GM12892 (cell line): Measurements from ENCODE around the gene SLIT2.

Experiments
- DNase-seq: peaks from one replicate; pipeline ENCODE4 v3.0.0; 2011; ENCODE audit not compliant: insufficient read length
- FAIRE-seq: peaks from 2 replicates; lab custom pipeline; 2011; peaks lifted over from hg19 to GRCh38; lab: Jason Lieb, UNC
- POLR2A ChIP-seq: IDR thresholded peaks from 2 replicates; pipeline ENCODE4 v1.6.1; 2011; ENCODE audit warnings: low read depth, low read length, control low read depth
- POLR2AphosphoS5 ChIP-seq: IDR thresholded peaks from 2 replicates; pipeline ENCODE4 v1.6.1; 2011; ENCODE audit warnings: low read depth, low read length, control low read depth
- TAF1 ChIP-seq: IDR thresholded peaks from 2 replicates; pipeline ENCODE4 v1.6.1; 2011; ENCODE audit warnings: low read depth, mild to moderate bottlenecking, control low read depth, low read length, borderline replicate concordance

Gene SLIT2

GRCh38 chr4:20253283-20253734 lies 1.6 kb downstream of the SLIT2 start:
- FAIRE-seq (no peak), DNase-seq (peak; percentile 5)
- no peak for TF ChIP-seq TAF1
- no peak for TF ChIP-seq POLR2AphosphoS5
- TF ChIP-seq POLR2A, result no peak

GRCh38 chr4:20253735-20254409 lies 2.2 kb downstream of the SLIT2 start:
- DNase-seq (peak; percentile 19), FAIRE-seq (no peak)
- no peak for TF ChIP-seq TAF1
- TF ChIP-seq POLR2A, result no peak
- TF ChIP-seq POLR2AphosphoS5, result no peak

GRCh38 chr4:20254511-20255250 lies 3.0 kb downstream of the SLIT2 start:
- TF ChIP-seq TAF1 (no peak), POLR2A (no peak), POLR2AphosphoS5 (no peak)
- peak; percentile 2 for DNase-seq

GRCh38 chr4:20255251-20255586 lies 3.5 kb downstream of the SLIT2 start:
- FAIRE-seq (no peak), DNase-seq (no peak)
- TF ChIP-seq POLR2AphosphoS5 (no peak), TAF1 (no peak), POLR2A (no peak)

More at GRCh38 chr4:20254511-20255250, 3.0 kb downstream of the SLIT2 start:
- no peak for FAIRE-seq

GRCh38 chr4:20255823-20256222 lies 4.1 kb downstream of the SLIT2 start:
- FAIRE-seq (no peak), DNase-seq (no peak)
- TF ChIP-seq POLR2A (no peak), TAF1 (no peak), POLR2AphosphoS5 (no peak)

- FAIRE-seq (no peak), DNase-seq (no peak)
- TF ChIP-seq TAF1 (no peak), POLR2A (no peak), POLR2AphosphoS5 (no peak)
Observed at GRCh38 chr4:20256381-20256881, 4.7 kb downstream of the SLIT2 start.

- DNase-seq (no peak), FAIRE-seq (no peak)
- no peak for TF ChIP-seq TAF1
Observed at GRCh38 chr4:20259707-20260106, 8.0 kb downstream of the SLIT2 start.

- TF ChIP-seq TAF1 (no peak), POLR2A (no peak), POLR2AphosphoS5 (no peak)
- DNase-seq (no peak), FAIRE-seq (no peak)
Observed at GRCh38 chr4:20260821-20261220, 9.1 kb downstream of the SLIT2 start.

GRCh38 chr4:20262221-20262620 lies 10.5 kb downstream of the SLIT2 start:
- FAIRE-seq (no peak), DNase-seq (no peak)
- no peak for TF ChIP-seq TAF1
- TF ChIP-seq POLR2A, result no peak
- no peak for TF ChIP-seq POLR2AphosphoS5

GRCh38 chr4:20264688-20265087 lies 13.0 kb downstream of the SLIT2 start:
- TF ChIP-seq POLR2AphosphoS5, result no peak
- TF ChIP-seq TAF1, result no peak
- TF ChIP-seq POLR2A, result no peak
- no peak for DNase-seq
- FAIRE-seq, result no peak

- no peak for DNase-seq
- no peak for FAIRE-seq
Observed at GRCh38 chr4:20265726-20266125, 14.0 kb downstream of the SLIT2 start.

More at GRCh38 chr4:20265726-20266125, 14.0 kb downstream of the SLIT2 start:
- TF ChIP-seq TAF1, result no peak
- no peak for TF ChIP-seq POLR2AphosphoS5
- TF ChIP-seq POLR2A, result no peak
